Neural crest cell (in vitro differentiated cells): ENCODE measurements around the gene CAVIN1. TPM values are rescaled to one million over a fixed set of nuclear protein-coding genes. Genes with fewer than 3 reads are reported as not detected.

Experiments
- DNase-seq: peaks from one replicate; pipeline ENCODE4 v3.0.0; 2021; ENCODE audit warnings: low read depth, mixed read lengths, low spot score
- H3K27ac Mint-ChIP-seq: one replicate; pipeline ENCODE4 v1.8.0; 2021; ENCODE audit warnings: mild to moderate bottlenecking, mixed read lengths; ENCODE audit not compliant: unreplicated experiment
- H3K27me3 Mint-ChIP-seq: 2 replicates; pipeline ENCODE4 v1.8.0; 2021; ENCODE audit warnings: low read depth, mild to moderate bottlenecking, mixed read lengths
- H3K36me3 Mint-ChIP-seq: 2 replicates; pipeline ENCODE4 v1.8.0; 2021; ENCODE audit warnings: low read depth, mild to moderate bottlenecking, mixed read lengths
- H3K4me1 Mint-ChIP-seq: 2 replicates; pipeline ENCODE4 v1.8.0; 2021; ENCODE audit warnings: mixed read lengths
- H3K4me3 Mint-ChIP-seq: one replicate; pipeline ENCODE4 v1.8.0; 2021; ENCODE audit warnings: mild to moderate bottlenecking, mixed read lengths
- H3K9me3 Mint-ChIP-seq: 2 replicates; pipeline ENCODE4 v1.8.0; 2021; ENCODE audit warnings: mixed read lengths
- CTCF ChIP-seq: fragments of 200-600 bp; sonication (generic); conservative IDR thresholded peaks from 2 replicates; pipeline ENCODE4 v1.5.0; 2021; ENCODE audit warnings: antibody characterized with exemption, mild to moderate bottlenecking
- total RNA-seq: library from RNA; stranded (reverse); gene quantifications from 2 replicates; pipeline ENCODE4 v1.2.1, GENCODE V29; 2021

Gene CAVIN1
- total RNA-seq, 1 donor from 2014 or later, result 0.09 TPM

- H3K27ac Mint-ChIP-seq, result no peak overlapping the region
- H3K4me1 Mint-ChIP-seq, result peaks cover 10% of the 10 kb centered on the region
- no peak for TF ChIP-seq CTCF
- no peak for DNase-seq
- H3K9me3 Mint-ChIP-seq, result no peaks in the 10 kb centered on the region
- H3K4me3 Mint-ChIP-seq, result no peak overlapping the region
- H3K27me3 Mint-ChIP-seq, result no peaks in the 10 kb centered on the region
- H3K36me3 Mint-ChIP-seq, result peaks cover 4% of the 10 kb centered on the region
These were observed 67.9 kb downstream of the CAVIN1 start for GRCh38 chr17:42354956-42355843.

Other genes starting within 250 kb of the CAVIN1 start
- gene KCNH4, start 242.1 kb downstream of the CAVIN1 start, total RNA-seq, result 0.05 and 0.14 TPM in 2 replicates
- gene HCRT, start 237.8 kb downstream of the CAVIN1 start, total RNA-seq, result 0.47 TPM in 1 of 2 replicates, not detected in the other
- gene GHDC, start 228.8 kb downstream of the CAVIN1 start, total RNA-seq, result 8.4 and 8.8 TPM in 2 replicates
- gene STAT5B, start 146.9 kb downstream of the CAVIN1 start, total RNA-seq, result 48.3 and 49.2 TPM in 2 replicates
- gene STAT5A, start 134.8 kb downstream of the CAVIN1 start, total RNA-seq, result 2.6 and 2.9 TPM in 2 replicates
- gene STAT3, start 34.8 kb downstream of the CAVIN1 start, total RNA-seq, result 38.0 and 40.9 TPM in 2 replicates
- gene ATP6V0A1, start 35.6 kb upstream of the CAVIN1 start, total RNA-seq, result 59.4 and 64.7 TPM in 2 replicates
- gene NAGLU, start 113.0 kb upstream of the CAVIN1 start, total RNA-seq, result 20.5 and 21.2 TPM in 2 replicates
- 1.2 and 1.9 TPM in 2 replicates for gene HSD17B1, start 129.7 kb upstream of the CAVIN1 start, total RNA-seq
- 58.3 and 59.6 TPM in 2 replicates for gene COASY, start 138.9 kb upstream of the CAVIN1 start, total RNA-seq
- 38.6 and 41.1 TPM in 2 replicates for gene MLX, start 143.8 kb upstream of the CAVIN1 start, total RNA-seq
- gene PSMC3IP, start 154.5 kb upstream of the CAVIN1 start, total RNA-seq, result 44.6 and 47.8 TPM in 2 replicates
- 44.2 and 48.7 TPM in 2 replicates for gene RETREG3, start 186.1 kb upstream of the CAVIN1 start, total RNA-seq
- gene TUBG1, start 186.4 kb upstream of the CAVIN1 start, total RNA-seq, result 101 and 102 TPM in 2 replicates
- 18.7 and 20.7 TPM in 2 replicates for gene TUBG2, start 236.0 kb upstream of the CAVIN1 start, total RNA-seq